KMS-11 (cell line): ENCODE data around the gene DPP10.
A peak's percentile ranks its signal among the peaks of the same experiment; 100 is the strongest.

Experiments
- H2AFZ ChIP-seq: fragments of 200-600 bp; sonication (generic); 2 replicates; pipeline ENCODE4 v1.6.1; 2016; ENCODE audit warnings: antibody characterized with exemption, mixed run types, low read depth
- H3K27ac ChIP-seq: fragments of 200-600 bp; sonication (generic); 2 replicates; pipeline ENCODE4 v1.6.1; 2016; ENCODE audit warnings: mild to moderate bottlenecking, mixed run types
- H3K27me3 ChIP-seq: fragments of 200-600 bp; sonication (generic); 2 replicates; pipeline ENCODE4 v1.6.1; 2017; ENCODE audit warnings: mild to moderate bottlenecking, low read depth, mixed run types, moderate library complexity; ENCODE audit not compliant: insufficient read depth
- H3K36me3 ChIP-seq: fragments of 200-600 bp; sonication (generic); 2 replicates; pipeline ENCODE4 v1.6.1; 2017; ENCODE audit warnings: mild to moderate bottlenecking, mixed run types; ENCODE audit not compliant: insufficient read depth
- H3K4me1 ChIP-seq: fragments of 200-600 bp; sonication (generic); 2 replicates; pipeline ENCODE4 v1.6.1; 2016; ENCODE audit warnings: mild to moderate bottlenecking, low read depth, mixed run types; ENCODE audit not compliant: poor library complexity, severe bottlenecking
- H3K4me2 ChIP-seq: fragments of 200-600 bp; sonication (generic); 2 replicates; pipeline ENCODE4 v1.7.0; 2016; ENCODE audit warnings: mild to moderate bottlenecking, mixed run types
- H3K4me3 ChIP-seq: fragments of 200-600 bp; sonication (generic); IDR thresholded peaks from 2 replicates; pipeline ENCODE4 v1.6.1; 2017; ENCODE audit warnings: low read depth, low read length, mixed read lengths; ENCODE audit not compliant: insufficient read depth
- H3K79me2 ChIP-seq: fragments of 200-600 bp; sonication (generic); 2 replicates; pipeline ENCODE4 v1.6.1; 2016; ENCODE audit warnings: low read depth, mixed run types; ENCODE audit not compliant: insufficient read depth
- H3K9ac ChIP-seq: fragments of 200-600 bp; sonication (generic); 2 replicates; pipeline ENCODE4 v1.6.1; 2016; ENCODE audit warnings: mild to moderate bottlenecking, mixed run types
- H4K20me1 ChIP-seq: fragments of 200-600 bp; sonication (generic); 2 replicates; pipeline ENCODE4 v1.6.1; 2016; ENCODE audit warnings: mild to moderate bottlenecking, mixed run types; ENCODE audit not compliant: insufficient read depth
- TF ChIP-seq, protein P1 (sequence below): fragments of 200-600 bp; sonication (generic); conservative IDR thresholded peaks from 2 replicates; pipeline ENCODE4 v1.6.1; 2017; ENCODE audit warnings: low read depth, mild to moderate bottlenecking, antibody characterized with exemption, low read length, moderate library complexity, mixed read lengths

Gene DPP10

GRCh38 chr2:115163572-115163971, 721.1 kb downstream of the DPP10 start:
- Histone ChIP-seq H3K4me2 (no peak overlapping the region), H3K36me3 (no peaks in the 10 kb centered on the region), H3K4me1 (peaks cover 15% of the 10 kb centered on the region), H3K79me2 (no peaks in the 10 kb centered on the region), H3K4me3 (no peak overlapping the region), H3K27ac (no peak overlapping the region), H4K20me1 (no peaks in the 10 kb centered on the region), H3K27me3 (no peaks in the 10 kb centered on the region), H3K9ac (no peak overlapping the region), H2AFZ (no peak overlapping the region)
- TF ChIP-seq, protein P1, sequence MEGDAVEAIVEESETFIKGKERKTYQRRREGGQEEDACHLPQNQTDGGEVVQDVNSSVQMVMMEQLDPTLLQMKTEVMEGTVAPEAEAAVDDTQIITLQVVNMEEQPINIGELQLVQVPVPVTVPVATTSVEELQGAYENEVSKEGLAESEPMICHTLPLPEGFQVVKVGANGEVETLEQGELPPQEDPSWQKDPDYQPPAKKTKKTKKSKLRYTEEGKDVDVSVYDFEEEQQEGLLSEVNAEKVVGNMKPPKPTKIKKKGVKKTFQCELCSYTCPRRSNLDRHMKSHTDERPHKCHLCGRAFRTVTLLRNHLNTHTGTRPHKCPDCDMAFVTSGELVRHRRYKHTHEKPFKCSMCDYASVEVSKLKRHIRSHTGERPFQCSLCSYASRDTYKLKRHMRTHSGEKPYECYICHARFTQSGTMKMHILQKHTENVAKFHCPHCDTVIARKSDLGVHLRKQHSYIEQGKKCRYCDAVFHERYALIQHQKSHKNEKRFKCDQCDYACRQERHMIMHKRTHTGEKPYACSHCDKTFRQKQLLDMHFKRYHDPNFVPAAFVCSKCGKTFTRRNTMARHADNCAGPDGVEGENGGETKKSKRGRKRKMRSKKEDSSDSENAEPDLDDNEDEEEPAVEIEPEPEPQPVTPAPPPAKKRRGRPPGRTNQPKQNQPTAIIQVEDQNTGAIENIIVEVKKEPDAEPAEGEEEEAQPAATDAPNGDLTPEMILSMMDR = no peak

- Histone ChIP-seq H3K27me3 (no peaks in the 10 kb centered on the region), H4K20me1 (no peaks in the 10 kb centered on the region), H3K27ac (no peak overlapping the region), H2AFZ (no peak overlapping the region), H3K4me3 (no peak overlapping the region), H3K4me2 (0 out of 2 replicates have a peak overlapping the region, but pooled peaks have one; percentile 30), H3K79me2 (no peaks in the 10 kb centered on the region), H3K36me3 (no peaks in the 10 kb centered on the region), H3K4me1 (peaks cover 6% of the 10 kb centered on the region), H3K9ac (no peak overlapping the region)
- TF ChIP-seq, protein P1 = peak; percentile 64
Measured at GRCh38 chr2:115165529-115166109, 723.2 kb downstream of the DPP10 start.

- peaks cover 6% of the 10 kb centered on the region for H3K4me1 ChIP-seq
- no peaks in the 10 kb centered on the region for H3K36me3 ChIP-seq
- H2AFZ ChIP-seq = no peak overlapping the region
- no peak overlapping the region for H3K9ac ChIP-seq
- TF ChIP-seq, protein P1 = no peak
- H4K20me1 ChIP-seq = no peaks in the 10 kb centered on the region
- H3K27me3 ChIP-seq = no peaks in the 10 kb centered on the region
- H3K27ac ChIP-seq = no peak overlapping the region
- no peak overlapping the region for H3K4me3 ChIP-seq
- H3K4me2 ChIP-seq = no peak overlapping the region
- H3K79me2 ChIP-seq = no peaks in the 10 kb centered on the region
Measured at GRCh38 chr2:115168457-115168856, 726.0 kb downstream of the DPP10 start.

GRCh38 chr2:115169814-115170213, 727.4 kb downstream of the DPP10 start:
- Histone ChIP-seq H4K20me1 (no peaks in the 10 kb centered on the region), H3K79me2 (no peaks in the 10 kb centered on the region), H2AFZ (no peak overlapping the region), H3K27me3 (no peaks in the 10 kb centered on the region), H3K4me3 (no peak overlapping the region), H3K27ac (no peak overlapping the region), H3K4me1 (peaks cover 6% of the 10 kb centered on the region), H3K36me3 (no peaks in the 10 kb centered on the region), H3K9ac (no peak overlapping the region), H3K4me2 (no peak overlapping the region)
- TF ChIP-seq, protein P1 = no peak
